H9 (cell line): Measurements from ENCODE around the gene KLHDC7A. TPM values are rescaled to one million over a fixed set of nuclear protein-coding genes. Genes with fewer than 3 reads are reported as not detected.

Experiments used
- DNase-seq: peaks from one replicate; pipeline ENCODE4 v3.0.0-alpha.2; 2017
- H2AFZ ChIP-seq: one replicate; pipeline ENCODE4 v1.6.1; 2013; ENCODE audit warnings: mild to moderate bottlenecking, low read length, control low read depth, moderate library complexity
- H2AK5ac ChIP-seq: 2 replicates; pipeline ENCODE4 v1.6.1; 2013; ENCODE audit warnings: low read length, control low read depth, mixed read lengths; ENCODE audit not compliant: insufficient read length
- H2BK120ac ChIP-seq: one replicate; pipeline ENCODE4 v1.6.1; 2013; ENCODE audit warnings: low read depth, mild to moderate bottlenecking, low read length, control low read depth, inconsistent platforms; ENCODE audit not compliant: poor library complexity, severe bottlenecking
- H2BK12ac ChIP-seq: 2 replicates; pipeline ENCODE4 v1.6.1; 2013; ENCODE audit warnings: low read length, control low read depth, mixed read lengths, low read depth; ENCODE audit not compliant: insufficient read length
- H2BK15ac ChIP-seq: 2 replicates; pipeline ENCODE4 v1.6.1; 2013; ENCODE audit warnings: low read depth, low read length, control low read depth
- H2BK20ac ChIP-seq: one replicate; pipeline ENCODE4 v1.6.1; 2013; ENCODE audit warnings: low read depth, mild to moderate bottlenecking, low read length, control low read depth, inconsistent platforms; ENCODE audit not compliant: poor library complexity, severe bottlenecking
- H2BK5ac ChIP-seq: 2 replicates; pipeline ENCODE4 v1.6.1; 2013; ENCODE audit warnings: low read length, control low read depth, mixed read lengths; ENCODE audit not compliant: insufficient read length
- H3K14ac ChIP-seq: 2 replicates; pipeline ENCODE4 v1.6.1; 2013; ENCODE audit warnings: low read length, control low read depth; ENCODE audit not compliant: insufficient read depth
- H3K18ac ChIP-seq: 2 replicates; pipeline ENCODE4 v1.6.1; 2013; ENCODE audit warnings: low read depth, mild to moderate bottlenecking, mixed read lengths, low read length, control low read depth; ENCODE audit not compliant: insufficient read length
- H3K23ac ChIP-seq: 2 replicates; pipeline ENCODE4 v1.6.1; 2013; ENCODE audit warnings: low read length, control low read depth, mixed read lengths, low read depth; ENCODE audit not compliant: insufficient read length
- H3K23me2 ChIP-seq: 2 replicates; pipeline ENCODE4 v1.6.1; 2013; ENCODE audit warnings: low read depth, mild to moderate bottlenecking, mixed read lengths, low read length, control low read depth; ENCODE audit not compliant: insufficient read length, poor library complexity, severe bottlenecking
- H3K27ac ChIP-seq: 2 replicates; pipeline ENCODE4 v1.5.1; 2013; ENCODE audit warnings: low read length, control low read depth, mixed read lengths, low read depth; ENCODE audit not compliant: insufficient read length
- H3K27me3 ChIP-seq: 2 replicates; pipeline ENCODE4 v1.6.1; 2013; ENCODE audit warnings: low read length, control low read depth, inconsistent platforms; ENCODE audit not compliant: insufficient read depth
- H3K4ac ChIP-seq: 2 replicates; pipeline ENCODE4 v1.6.1; 2013; ENCODE audit warnings: low read depth, mild to moderate bottlenecking, control low read depth, inconsistent platforms, low read length, moderate library complexity
- H3K4me1 ChIP-seq: 2 replicates; pipeline ENCODE4 v1.6.1; 2013; ENCODE audit warnings: low read length, control low read depth, inconsistent platforms; ENCODE audit not compliant: insufficient read depth
- H3K4me2 ChIP-seq: 2 replicates; pipeline ENCODE4 v1.6.1; 2013; ENCODE audit warnings: low read length, control low read depth, mixed read lengths; ENCODE audit not compliant: insufficient read length, insufficient read depth
- H3K56ac ChIP-seq: 2 replicates; pipeline ENCODE4 v1.6.1; 2013; ENCODE audit warnings: low read depth, mild to moderate bottlenecking, mixed read lengths, low read length, control low read depth; ENCODE audit not compliant: insufficient read length
- H3K79me1 ChIP-seq: 2 replicates; pipeline ENCODE4 v1.6.1; 2013; ENCODE audit warnings: low read depth, mild to moderate bottlenecking, moderate library complexity, low read length, control low read depth, inconsistent platforms; ENCODE audit not compliant: insufficient read depth, poor library complexity, severe bottlenecking
- H3K79me2 ChIP-seq: 2 replicates; pipeline ENCODE4 v1.6.1; 2013; ENCODE audit warnings: low read length, control low read depth, inconsistent platforms; ENCODE audit not compliant: insufficient read depth
- H3K9ac ChIP-seq: 2 replicates; pipeline ENCODE4 v1.6.1; 2013; ENCODE audit warnings: low read length, control low read depth, mixed read lengths; ENCODE audit not compliant: insufficient read length; ENCODE audit errors: extremely low read depth
- H3K9me3 ChIP-seq: one replicate; pipeline ENCODE4 v1.6.1; 2013; ENCODE audit warnings: low read depth, low read length, inconsistent platforms; ENCODE audit not compliant: control insufficient read depth
- H3T11ph ChIP-seq: one replicate; pipeline ENCODE4 v1.6.1; 2013; ENCODE audit warnings: mild to moderate bottlenecking, low read length, control low read depth, inconsistent platforms
- H4K20me1 ChIP-seq: one replicate; pipeline ENCODE4 v1.6.1; 2013; ENCODE audit not compliant: control insufficient read depth, insufficient read length, insufficient read depth
- H4K5ac ChIP-seq: 2 replicates; pipeline ENCODE4 v1.6.1; 2013; ENCODE audit warnings: low read depth, mild to moderate bottlenecking, mixed read lengths, low read length, control low read depth; ENCODE audit not compliant: insufficient read length
- H4K8ac ChIP-seq: replicated peaks from 2 replicates; pipeline ENCODE4 v1.6.1; 2013; ENCODE audit warnings: low read length, control low read depth, mixed read lengths, low read depth; ENCODE audit not compliant: insufficient read length
- H4K91ac ChIP-seq: 2 replicates; pipeline ENCODE4 v1.6.1; 2013; ENCODE audit warnings: low read depth, mild to moderate bottlenecking, moderate library complexity, mixed read lengths, low read length, control low read depth; ENCODE audit not compliant: insufficient read length
- H3K27ac Mint-ChIP-seq, 3 experiments: 2 replicates in 2 of 3; 3 replicates in 1 of 3; pipeline ENCODE4 v1.8.0; 2020 to 2021; ENCODE audit warnings: mixed read lengths in 3 of 3, mild to moderate bottlenecking in 1 of 3, moderate library complexity in 1 of 3
- H3K27me3 Mint-ChIP-seq: 2 replicates; pipeline ENCODE4 v1.8.0; 2021; ENCODE audit warnings: low read depth, mild to moderate bottlenecking, moderate library complexity, mixed read lengths
- H3K36me3 Mint-ChIP-seq, 3 experiments: 2 replicates in 2 of 3; 3 replicates in 1 of 3; pipeline ENCODE4 v1.8.0; 2020 to 2021; ENCODE audit warnings: low read depth in 3 of 3, mixed read lengths in 3 of 3; ENCODE audit not compliant: insufficient read depth in 1 of 3
- H3K4me1 Mint-ChIP-seq, 2 experiments: 2 replicates each; pipeline ENCODE4 v1.8.0; 2020; ENCODE audit warnings: mixed read lengths in 2 of 2
- H3K4me3 Mint-ChIP-seq, 2 experiments: 2 replicates in 1 of 2; 3 replicates in 1 of 2; pipeline ENCODE4 v1.8.0; 2020 to 2021; ENCODE audit warnings: mild to moderate bottlenecking in 2 of 2, mixed read lengths in 2 of 2, moderate library complexity in 1 of 2
- H3K9me3 Mint-ChIP-seq, 2 experiments: 2 replicates in 1 of 2; 3 replicates in 1 of 2; pipeline ENCODE4 v1.8.0; 2020; ENCODE audit warnings: mild to moderate bottlenecking in 2 of 2, mixed read lengths in 2 of 2, moderate library complexity in 1 of 2
- WGBS: extraction: QIAGEN DNeasy Blood & Tissue Kit; methylation state at CpG from one replicate; pipeline ENCODE4 v1.1.7; 2013; ENCODE audit warnings: missing lambda C conversion rate, low lambda C conversion rate, mixed read lengths; ENCODE audit not compliant: insufficient read length; ENCODE audit errors: extremely low coverage; 5-methylcytosine and 5-hydroxymethylcytosine counted together
- total RNA-seq: library from RNA; stranded (reverse); gene quantifications from 2 replicates; pipeline ENCODE4 v1.2.1, GENCODE V29; 2021
- TF ChIP-seq, protein P1 (sequence below): fragments of 200-600 bp; sonication (generic); conservative IDR thresholded peaks from 3 replicates; pipeline ENCODE4 v1.8.0; 2021; ENCODE audit warnings: antibody characterized with exemption, mild to moderate bottlenecking

The KLHDC7A gene
- total RNA-seq, 1 experiment from 2014 or later: 11.4 TPM

DNA sequence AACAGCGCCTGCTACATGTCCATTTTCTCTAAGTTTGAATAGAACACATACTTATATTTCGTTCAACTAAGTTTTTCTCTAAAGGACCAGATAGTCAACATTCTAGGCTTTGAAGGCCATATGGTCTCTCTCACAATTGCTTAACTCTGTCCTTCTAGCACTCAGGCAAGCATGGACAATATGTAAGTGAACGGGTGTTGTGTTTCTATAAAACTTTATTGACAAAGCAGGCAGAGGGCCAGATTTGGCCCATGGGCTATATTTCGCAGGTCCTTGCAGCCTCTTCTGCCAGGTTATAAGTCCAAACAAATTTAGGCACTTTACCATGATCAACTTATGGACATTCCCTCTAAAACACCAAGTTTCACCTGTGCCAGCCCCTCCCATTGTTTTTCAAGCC is 21.1 kb downstream of the KLHDC7A start:
- no peak overlapping the region for H2BK12ac ChIP-seq
- no peak overlapping the region for H2BK20ac ChIP-seq
- no peak overlapping the region for H3K4me2 ChIP-seq
- H3K4me1 ChIP-seq: no peaks in the 10 kb centered on the region
- no peak overlapping the region for H3T11ph ChIP-seq
- no peak overlapping the region for H2AK5ac ChIP-seq
- WGBS: no CpG with 5 or more reads among the region's 4 CpGs
- DNase-seq: no peak
- no peak overlapping the region for H3K27ac ChIP-seq
- H3K4me1 Mint-ChIP-seq: peaks cover 0 to 3% of the 10 kb centered on the region in 2 experiments; a peak in 1 of 4 replicates
- H3K23ac ChIP-seq: no peak overlapping the region
- no peak overlapping the region for H3K9ac ChIP-seq
- H2BK120ac ChIP-seq: no peak overlapping the region
- peaks cover 0 to 11% (median 4%) of the 10 kb centered on the region in 3 experiments; a peak in 4 of 7 replicates for H3K36me3 Mint-ChIP-seq
- H4K91ac ChIP-seq: no peak overlapping the region
- H3K14ac ChIP-seq: no peak overlapping the region
- TF ChIP-seq, protein P1, sequence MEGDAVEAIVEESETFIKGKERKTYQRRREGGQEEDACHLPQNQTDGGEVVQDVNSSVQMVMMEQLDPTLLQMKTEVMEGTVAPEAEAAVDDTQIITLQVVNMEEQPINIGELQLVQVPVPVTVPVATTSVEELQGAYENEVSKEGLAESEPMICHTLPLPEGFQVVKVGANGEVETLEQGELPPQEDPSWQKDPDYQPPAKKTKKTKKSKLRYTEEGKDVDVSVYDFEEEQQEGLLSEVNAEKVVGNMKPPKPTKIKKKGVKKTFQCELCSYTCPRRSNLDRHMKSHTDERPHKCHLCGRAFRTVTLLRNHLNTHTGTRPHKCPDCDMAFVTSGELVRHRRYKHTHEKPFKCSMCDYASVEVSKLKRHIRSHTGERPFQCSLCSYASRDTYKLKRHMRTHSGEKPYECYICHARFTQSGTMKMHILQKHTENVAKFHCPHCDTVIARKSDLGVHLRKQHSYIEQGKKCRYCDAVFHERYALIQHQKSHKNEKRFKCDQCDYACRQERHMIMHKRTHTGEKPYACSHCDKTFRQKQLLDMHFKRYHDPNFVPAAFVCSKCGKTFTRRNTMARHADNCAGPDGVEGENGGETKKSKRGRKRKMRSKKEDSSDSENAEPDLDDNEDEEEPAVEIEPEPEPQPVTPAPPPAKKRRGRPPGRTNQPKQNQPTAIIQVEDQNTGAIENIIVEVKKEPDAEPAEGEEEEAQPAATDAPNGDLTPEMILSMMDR: no peak
- no peaks in the 10 kb centered on the region for H4K20me1 ChIP-seq
- H3K4me3 Mint-ChIP-seq: no peak overlapping the region
- no peaks in the 10 kb centered on the region for H3K79me1 ChIP-seq
- no peak overlapping the region for H3K56ac ChIP-seq
- H4K5ac ChIP-seq: no peak overlapping the region
- H3K4ac ChIP-seq: no peak overlapping the region
- H3K18ac ChIP-seq: no peak overlapping the region
- no peak overlapping the region for H3K27ac Mint-ChIP-seq
- H2AFZ ChIP-seq: no peak overlapping the region
- H2BK5ac ChIP-seq: no peak overlapping the region
- no peaks in the 10 kb centered on the region for H3K27me3 ChIP-seq
- H3K9me3 ChIP-seq: no peaks in the 10 kb centered on the region
- no peak overlapping the region for H4K8ac ChIP-seq
- peaks cover 4 to 5% of the 10 kb centered on the region in 2 experiments; a peak in 3 of 5 replicates for H3K9me3 Mint-ChIP-seq
- no peaks in the 10 kb centered on the region for H3K79me2 ChIP-seq
- no peaks in the 10 kb centered on the region for H3K23me2 ChIP-seq
- no peak overlapping the region for H2BK15ac ChIP-seq
- peaks cover 10% of the 10 kb centered on the region for H3K27me3 Mint-ChIP-seq
